GM12873 (cell line): ENCODE data around the gene CSNK1G2.

ENCODE experiments used
- TF ChIP-seq, protein P1 (sequence below): IDR thresholded peaks from 2 replicates; pipeline ENCODE4 v1.5.1; 2012; ENCODE audit warnings: low read depth, mild to moderate bottlenecking, moderate library complexity, low read length, control low read depth; ENCODE audit not compliant: insufficient read depth; ENCODE audit errors: missing control alignments

CSNK1G2 gene

DNA sequence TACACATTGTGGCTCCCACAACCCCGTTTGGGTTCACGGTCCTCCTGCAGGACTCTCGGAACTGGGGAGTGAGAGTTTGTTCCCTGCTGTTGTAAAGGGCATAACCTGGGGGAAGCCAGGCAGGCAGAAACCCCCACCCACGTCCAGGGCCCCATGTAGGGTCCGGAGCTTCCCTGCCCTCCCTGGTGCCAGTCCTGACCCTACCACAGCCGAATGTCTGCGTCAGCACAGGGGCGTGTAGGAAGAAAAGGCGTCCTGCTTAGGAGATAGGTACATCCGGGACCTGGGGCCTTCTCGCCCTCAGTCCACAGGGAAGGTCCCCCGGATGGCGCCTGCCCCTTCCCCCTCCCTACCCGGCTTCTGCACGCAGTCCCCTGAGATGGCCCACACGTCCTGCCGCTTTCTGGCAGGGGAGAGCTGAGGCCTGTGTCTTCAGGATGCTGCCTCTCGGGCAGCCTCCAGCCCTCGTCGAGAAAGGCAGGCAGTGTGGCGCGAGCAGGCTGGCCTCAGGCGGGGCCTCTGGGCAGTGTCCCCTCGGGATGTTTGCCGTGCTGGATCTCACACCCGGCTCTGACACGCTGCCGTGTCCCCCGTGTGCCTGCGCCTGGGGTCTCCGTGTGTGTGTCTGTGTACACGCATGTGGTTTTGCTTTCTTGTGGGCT lies 19.1 kb downstream of the CSNK1G2 start:
- TF ChIP-seq, protein P1, sequence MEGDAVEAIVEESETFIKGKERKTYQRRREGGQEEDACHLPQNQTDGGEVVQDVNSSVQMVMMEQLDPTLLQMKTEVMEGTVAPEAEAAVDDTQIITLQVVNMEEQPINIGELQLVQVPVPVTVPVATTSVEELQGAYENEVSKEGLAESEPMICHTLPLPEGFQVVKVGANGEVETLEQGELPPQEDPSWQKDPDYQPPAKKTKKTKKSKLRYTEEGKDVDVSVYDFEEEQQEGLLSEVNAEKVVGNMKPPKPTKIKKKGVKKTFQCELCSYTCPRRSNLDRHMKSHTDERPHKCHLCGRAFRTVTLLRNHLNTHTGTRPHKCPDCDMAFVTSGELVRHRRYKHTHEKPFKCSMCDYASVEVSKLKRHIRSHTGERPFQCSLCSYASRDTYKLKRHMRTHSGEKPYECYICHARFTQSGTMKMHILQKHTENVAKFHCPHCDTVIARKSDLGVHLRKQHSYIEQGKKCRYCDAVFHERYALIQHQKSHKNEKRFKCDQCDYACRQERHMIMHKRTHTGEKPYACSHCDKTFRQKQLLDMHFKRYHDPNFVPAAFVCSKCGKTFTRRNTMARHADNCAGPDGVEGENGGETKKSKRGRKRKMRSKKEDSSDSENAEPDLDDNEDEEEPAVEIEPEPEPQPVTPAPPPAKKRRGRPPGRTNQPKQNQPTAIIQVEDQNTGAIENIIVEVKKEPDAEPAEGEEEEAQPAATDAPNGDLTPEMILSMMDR: no peak

GRCh38 chr19:1961000-1961883 lies 20.3 kb downstream of the CSNK1G2 start:
- TF ChIP-seq, protein P1: no peak

GRCh38 chr19:1962674-1963073 lies 21.7 kb downstream of the CSNK1G2 start:
- TF ChIP-seq, protein P1: no peak

DNA sequence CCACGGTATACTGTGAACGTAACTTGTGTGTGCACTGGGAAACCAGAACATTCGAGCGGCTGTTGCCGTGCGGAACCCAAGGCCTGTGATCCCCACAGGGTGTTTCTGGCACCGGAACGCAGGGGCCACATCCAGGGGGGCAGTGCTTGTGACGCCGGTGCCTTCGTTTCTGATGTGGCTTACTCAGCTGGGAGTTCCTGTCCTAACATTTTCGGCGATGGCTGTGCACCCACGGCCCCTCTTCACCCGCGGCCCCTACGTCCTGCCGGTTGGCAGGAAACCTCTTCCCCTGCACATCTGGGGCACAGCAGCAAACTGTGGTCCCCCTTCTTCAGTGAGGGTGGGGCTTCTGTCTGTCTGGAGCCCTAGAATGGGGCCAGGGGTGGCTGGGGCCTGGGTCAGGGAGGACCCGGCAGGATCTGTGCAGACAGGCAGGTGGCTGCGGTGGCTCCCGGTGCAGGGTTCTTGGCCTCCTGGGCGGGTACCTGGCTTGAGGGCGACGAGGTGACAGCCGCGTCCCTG lies 26.2 kb downstream of the CSNK1G2 start:
- TF ChIP-seq, protein P1: no peak

DNA sequence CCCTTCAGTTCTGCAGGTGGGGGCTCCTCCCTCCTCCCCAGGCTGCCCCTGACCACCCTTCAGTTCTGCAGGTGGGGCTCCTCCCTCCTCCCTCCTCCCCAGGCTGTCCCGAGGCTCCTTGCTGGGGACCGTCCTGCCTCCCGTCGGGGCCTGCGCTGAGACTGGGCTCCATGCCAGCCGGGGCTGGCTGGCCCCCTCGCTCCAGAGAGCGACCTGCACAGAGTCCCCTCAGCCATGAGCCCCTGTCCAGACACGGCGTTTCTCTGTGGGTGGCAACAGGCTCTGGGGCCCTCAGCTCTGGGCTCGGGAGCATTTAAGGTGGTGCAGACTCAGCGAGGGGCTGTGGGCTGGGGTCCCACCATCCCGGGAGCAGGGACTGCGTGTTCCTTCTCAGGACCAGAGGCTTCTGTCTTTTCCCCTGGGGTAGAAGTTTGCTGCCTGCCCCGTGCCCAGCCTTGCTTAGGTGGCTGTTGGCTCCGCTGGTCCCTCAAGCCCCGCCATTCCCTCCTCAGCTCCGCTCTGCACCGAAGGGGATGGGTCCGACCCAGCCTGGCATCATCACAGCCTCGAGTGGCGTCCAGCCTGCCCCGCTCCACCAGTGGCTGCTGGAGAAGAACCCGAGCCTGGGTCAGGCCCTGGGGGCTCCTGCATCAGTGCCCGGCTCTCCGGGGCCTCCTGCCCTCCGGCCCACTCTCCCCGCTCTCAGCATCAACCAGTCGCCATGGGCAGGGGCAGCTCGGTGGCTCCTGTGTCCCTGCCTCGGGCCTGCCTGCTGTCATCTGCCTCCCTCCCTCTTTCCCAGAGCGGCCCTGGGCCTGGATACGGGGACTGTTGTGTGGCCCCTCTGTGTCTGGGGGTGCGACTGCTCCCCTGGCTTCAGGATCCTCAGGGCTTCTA lies 27.6 kb downstream of the CSNK1G2 start:
- TF ChIP-seq, protein P1: no peak

DNA sequence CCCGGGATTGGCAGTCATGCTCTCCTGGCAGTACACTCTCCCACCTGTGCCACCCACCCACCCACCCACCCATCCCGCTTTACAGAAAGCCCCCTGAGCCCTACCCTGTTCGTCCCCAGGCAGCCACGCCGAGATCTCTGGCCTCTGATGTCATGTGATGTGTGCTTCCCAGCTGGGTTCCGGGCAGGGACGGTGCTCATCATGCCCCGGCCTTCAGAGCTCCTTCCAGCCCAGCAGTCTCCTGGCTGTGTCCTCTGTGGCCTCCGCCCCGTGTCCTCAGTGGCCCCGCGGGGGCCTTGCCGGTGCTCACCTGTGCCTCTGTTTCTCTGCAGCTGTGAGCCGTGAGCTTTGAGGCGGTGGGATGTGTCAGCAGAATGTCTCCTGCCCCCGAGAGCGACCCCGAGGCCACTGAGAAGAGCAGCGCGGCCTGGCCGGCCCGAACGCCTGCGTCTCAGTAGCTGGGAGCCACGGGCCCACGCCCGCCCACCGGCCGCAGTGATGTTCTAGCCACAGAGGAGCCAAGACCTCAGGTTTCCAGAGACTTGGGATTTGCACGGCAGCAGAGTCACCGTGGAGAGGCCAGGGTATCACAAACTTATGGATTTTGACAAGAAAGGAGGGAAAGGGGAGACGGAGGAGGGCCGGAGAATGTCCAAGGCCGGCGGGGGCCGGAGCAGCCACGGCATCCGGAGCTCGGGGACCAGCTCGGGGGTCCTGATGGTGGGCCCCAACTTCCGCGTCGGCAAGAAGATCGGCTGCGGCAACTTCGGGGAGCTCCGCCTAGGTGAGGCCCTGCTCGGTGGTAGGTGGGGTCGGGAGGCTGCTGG lies 28.4 kb downstream of the CSNK1G2 start:
- TF ChIP-seq, protein P1: no peak
